Cardiac fibroblast (primary cell): ENCODE results near the gene NOP14.
A peak's percentile ranks its signal among the peaks of the same experiment; 100 is the strongest.

Experiments used
- DNase-seq, 2 donors: peaks; one replicate each; pipeline versions ENCODE4 v3.0.0 to v3.0.0-alpha.2; 2010; ENCODE audit warnings: low read depth in 2 of 2
- H3K4me3 ChIP-seq, 2 donors: replicated peaks in 1 of 2; 1 replicate in 1 of 2; 2 replicates in 1 of 2; pipeline ENCODE4 v1.5.1; 2011; ENCODE audit warnings: low read depth in 2 of 2, low read length in 2 of 2, mild to moderate bottlenecking in 2 of 2, moderate library complexity in 1 of 2
- CTCF ChIP-seq: IDR thresholded peaks from one replicate; pipeline ENCODE4 v1.5.1; 2011; ENCODE audit warnings: low read depth, mild to moderate bottlenecking, low read length, inconsistent platforms

NOP14 gene

GRCh38 chr4:2937146-2937857, 25.9 kb downstream of the NOP14 start:
- no peak for TF ChIP-seq CTCF
- peak; percentile 21 to 65 for DNase-seq
- H3K4me3 ChIP-seq = no peak overlapping the region

DNA sequence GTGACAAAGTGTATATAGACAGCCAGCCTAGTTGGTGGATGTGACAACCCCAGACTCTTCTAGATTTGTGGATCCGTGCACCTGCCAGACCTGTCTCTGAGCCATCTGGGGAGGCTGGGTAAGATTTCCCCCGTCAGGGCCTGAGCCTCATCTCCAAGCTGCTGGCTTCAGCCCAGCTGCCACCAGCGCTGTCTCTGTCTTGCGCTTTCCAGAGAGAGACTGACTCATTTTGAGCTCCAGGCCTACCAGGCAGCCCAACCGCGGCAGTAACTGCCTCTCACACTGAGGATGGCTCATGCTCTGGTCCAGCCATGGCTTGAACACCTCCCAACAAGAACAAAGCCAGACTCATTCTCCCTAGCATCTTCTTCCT, 26.4 kb downstream of the NOP14 start:
- no peak overlapping the region for H3K4me3 ChIP-seq
- TF ChIP-seq CTCF = no peak
- DNase-seq = peak; percentile 38 to 84

- DNase-seq = peak in 1 of 2 donors; percentile 63
- peak overlapping the region; percentile 79 to 83 for H3K4me3 ChIP-seq
- TF ChIP-seq CTCF = no peak
Measured at GRCh38 chr4:2935762-2936743, 27.2 kb downstream of the NOP14 start.

DNA sequence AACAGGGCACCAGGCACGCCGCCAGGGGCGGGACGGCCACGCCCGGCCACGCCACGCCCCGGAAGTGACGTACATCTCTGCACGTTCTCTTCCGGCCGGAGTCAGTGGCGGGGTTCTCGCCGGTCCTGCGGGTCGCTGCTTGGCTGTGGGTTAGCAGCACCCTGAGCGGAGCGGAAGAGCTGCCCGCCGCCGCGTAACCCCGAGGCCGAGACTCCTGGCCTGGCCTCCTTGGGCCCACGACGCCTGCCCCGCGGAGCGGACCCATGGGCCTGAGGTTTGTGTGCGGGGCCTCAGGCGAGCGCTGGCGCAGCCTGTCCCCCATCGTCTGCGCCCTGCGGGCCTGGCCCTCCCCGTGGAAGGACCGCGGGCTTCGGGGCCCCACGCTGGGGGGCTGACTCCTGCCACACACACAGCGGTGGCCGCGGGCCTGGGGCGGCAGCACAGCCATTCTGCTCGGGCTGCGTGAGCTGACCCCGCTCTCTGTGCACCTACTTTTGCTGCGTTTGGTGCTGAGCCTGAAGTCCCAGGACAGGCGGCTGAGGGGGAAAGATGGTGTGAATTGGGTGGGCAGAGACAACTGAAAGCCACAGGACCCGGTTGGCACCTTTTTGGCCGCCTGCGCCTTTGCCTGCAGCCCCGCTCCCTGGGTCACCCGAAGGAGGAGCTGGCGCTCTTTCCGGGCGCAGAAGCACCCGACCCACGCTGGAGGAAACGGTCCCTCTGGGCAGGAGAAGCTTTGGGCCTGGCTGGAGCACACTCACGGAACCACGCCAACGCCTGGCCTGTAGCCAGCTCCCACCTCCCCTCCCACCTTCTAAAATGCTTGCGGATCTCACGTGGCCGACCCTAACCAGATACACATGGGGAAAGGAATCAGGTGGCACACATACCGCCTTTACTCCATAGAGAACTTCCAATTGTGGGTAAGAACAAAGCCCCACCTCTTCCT, 28.1 kb downstream of the NOP14 start:
- peak overlapping the region; percentile 79 to 83 for H3K4me3 ChIP-seq
- TF ChIP-seq CTCF = no peak
- peak; percentile 89 to 91 for DNase-seq

DNA sequence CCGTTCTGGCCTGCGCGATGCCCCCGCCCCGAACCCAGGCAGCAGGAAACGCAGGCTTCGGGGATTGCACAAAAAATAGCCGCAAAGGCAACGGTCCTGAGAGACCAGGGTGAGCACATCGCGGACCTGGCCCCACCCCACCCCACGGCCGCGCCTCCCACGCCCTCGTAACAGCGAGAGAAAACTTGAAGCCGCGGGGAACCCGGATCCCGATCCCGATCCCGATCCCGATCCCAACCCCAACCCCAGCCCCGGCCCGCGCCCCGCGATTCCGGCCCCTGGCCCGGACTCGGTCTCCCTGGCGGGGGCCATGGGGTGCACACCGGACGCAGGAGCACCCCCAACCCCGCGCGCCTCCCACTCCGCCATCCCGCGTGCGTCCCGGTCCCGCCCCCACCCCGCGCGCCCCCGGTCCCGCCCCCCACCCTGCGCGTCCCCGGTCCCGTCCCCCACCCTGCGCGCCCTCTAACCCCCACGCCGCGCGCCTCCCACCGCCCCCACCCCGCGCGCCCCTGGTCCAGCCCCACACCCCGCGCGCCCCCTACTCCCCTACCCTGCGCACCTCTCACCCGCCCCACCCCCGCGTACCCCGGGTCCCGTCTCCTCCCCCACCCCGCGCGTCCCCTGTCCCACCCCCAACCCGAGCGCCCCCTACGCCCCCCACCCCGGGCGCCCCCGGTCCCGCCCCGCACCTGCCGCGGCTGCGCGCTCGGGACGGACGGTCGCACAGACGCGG, 29.0 kb downstream of the NOP14 start:
- peak; percentile 52 to 63 for DNase-seq
- H3K4me3 ChIP-seq = peak overlapping the region; percentile 69 to 83
- no peak for TF ChIP-seq CTCF
